GM23248 (cell line): ENCODE results near the gene SLC25A48. TPM values are rescaled to one million over a fixed set of nuclear protein-coding genes. Genes with fewer than 3 reads are reported as not detected.
"Not testable (repeated sequence)": the region's sequence is repeated elsewhere in the genome, so short reads cannot be mapped to it uniquely, and the experiment has no call there.

ENCODE experiments used
- DNase-seq: peaks from one replicate; pipeline ENCODE4 v3.0.0-alpha.2; 2015
- H2AFZ ChIP-seq: fragments of 200-600 bp; sonication (generic); 2 replicates; pipeline ENCODE4 v1.6.1; 2016; ENCODE audit warnings: antibody characterized with exemption
- H3F3A ChIP-seq: fragments of 200-600 bp; sonication (generic); 2 replicates; pipeline ENCODE4 v1.6.1; 2016; ENCODE audit warnings: mild to moderate bottlenecking, antibody characterized with exemption, mixed run types; ENCODE audit not compliant: insufficient read depth
- H3K27ac ChIP-seq: fragments of 200-600 bp; sonication (generic); 2 replicates; pipeline ENCODE4 v1.5.1; 2016; ENCODE audit warnings: mild to moderate bottlenecking
- H3K27me3 ChIP-seq: fragments of 200-600 bp; sonication (generic); replicated peaks from 2 replicates; pipeline ENCODE4 v1.6.1; 2016; ENCODE audit warnings: mild to moderate bottlenecking; ENCODE audit not compliant: insufficient read depth
- H3K36me3 ChIP-seq: fragments of 200-600 bp; sonication (generic); 2 replicates; pipeline ENCODE4 v1.6.1; 2016; ENCODE audit warnings: low read depth, mild to moderate bottlenecking
- H3K4me1 ChIP-seq: fragments of 200-600 bp; sonication (generic); 2 replicates; pipeline ENCODE4 v1.6.1; 2016; ENCODE audit warnings: mild to moderate bottlenecking; ENCODE audit not compliant: insufficient read depth
- H3K4me2 ChIP-seq: fragments of 200-600 bp; sonication (generic); one replicate; pipeline ENCODE4 v1.6.1; 2016; ENCODE audit warnings: mild to moderate bottlenecking; ENCODE audit not compliant: unreplicated experiment
- H3K4me3 ChIP-seq: fragments of 200-600 bp; sonication (generic); 2 replicates; pipeline ENCODE4 v1.5.1; 2016; ENCODE audit warnings: mild to moderate bottlenecking
- H3K79me2 ChIP-seq: fragments of 200-600 bp; sonication (generic); 2 replicates; pipeline ENCODE4 v1.6.1; 2016; ENCODE audit warnings: mild to moderate bottlenecking; ENCODE audit not compliant: insufficient read depth
- H3K9ac ChIP-seq: fragments of 200-600 bp; sonication (generic); 2 replicates; pipeline ENCODE4 v1.6.1; 2016; ENCODE audit warnings: mild to moderate bottlenecking
- H3K9me2 ChIP-seq: fragments of 200-600 bp; sonication (generic); 2 replicates; pipeline ENCODE4 v1.6.1; 2016; ENCODE audit warnings: mixed run types, mild to moderate bottlenecking, moderate library complexity; ENCODE audit not compliant: insufficient read depth
- H3K9me3 ChIP-seq: fragments of 200-600 bp; sonication (generic); one replicate; pipeline ENCODE4 v1.6.1; 2017; ENCODE audit warnings: low read depth
- H4K20me1 ChIP-seq: fragments of 200-600 bp; sonication (generic); 2 replicates; pipeline ENCODE4 v1.6.0; 2016; ENCODE audit not compliant: insufficient read depth
- EZH2 ChIP-seq: fragments of 200-600 bp; sonication (generic); IDR thresholded peaks from 2 replicates; pipeline ENCODE4 v1.6.1; 2018; ENCODE audit warnings: antibody characterized with exemption, mild to moderate bottlenecking; ENCODE audit not compliant: insufficient read depth, poor library complexity, severe bottlenecking
- EZH2phosphoT487 ChIP-seq: fragments of 200-600 bp; sonication (generic); IDR thresholded peaks from 2 replicates; pipeline ENCODE4 v1.6.1; 2018; ENCODE audit warnings: antibody characterized with exemption, moderate library complexity, mild to moderate bottlenecking, low read depth; ENCODE audit not compliant: insufficient read depth
- WGBS, 2 experiments: methylation state at CpG; one replicate each; pipeline ENCODE4 v1.1.6; 2015 to 2017; ENCODE audit warnings: low lambda C conversion rate in 2 of 2, low coverage in 1 of 2; ENCODE audit errors: missing lambda C conversion rate in 2 of 2; 5-methylcytosine and 5-hydroxymethylcytosine counted together
- in situ Hi-C: fragments of 300-500 bp; cut with MboI; formaldehyde crosslinking; loops from 2 replicates; pipeline ENCODE4 v1.15.0; 2020
- polyA plus RNA-seq: library from polyadenylated mRNA; unstranded; fragments of >200 nt; fragmentation: Nextera tagmentation; extraction: Ambion mirVana; gene quantifications from 2 replicates; pipeline ENCODE4 v1.2.1, GENCODE V29; 2016
- total RNA-seq: library from RNA; depleted of rRNA; stranded (reverse); fragments of >200 nt; shearing (Covaris generic); gene quantifications from 2 replicates; pipeline ENCODE4 v1.2.3, GENCODE V29; 2014

Gene SLC25A48
- total and polyA plus RNA-seq, 2 experiments from 2014 or later = not detected

DNA sequence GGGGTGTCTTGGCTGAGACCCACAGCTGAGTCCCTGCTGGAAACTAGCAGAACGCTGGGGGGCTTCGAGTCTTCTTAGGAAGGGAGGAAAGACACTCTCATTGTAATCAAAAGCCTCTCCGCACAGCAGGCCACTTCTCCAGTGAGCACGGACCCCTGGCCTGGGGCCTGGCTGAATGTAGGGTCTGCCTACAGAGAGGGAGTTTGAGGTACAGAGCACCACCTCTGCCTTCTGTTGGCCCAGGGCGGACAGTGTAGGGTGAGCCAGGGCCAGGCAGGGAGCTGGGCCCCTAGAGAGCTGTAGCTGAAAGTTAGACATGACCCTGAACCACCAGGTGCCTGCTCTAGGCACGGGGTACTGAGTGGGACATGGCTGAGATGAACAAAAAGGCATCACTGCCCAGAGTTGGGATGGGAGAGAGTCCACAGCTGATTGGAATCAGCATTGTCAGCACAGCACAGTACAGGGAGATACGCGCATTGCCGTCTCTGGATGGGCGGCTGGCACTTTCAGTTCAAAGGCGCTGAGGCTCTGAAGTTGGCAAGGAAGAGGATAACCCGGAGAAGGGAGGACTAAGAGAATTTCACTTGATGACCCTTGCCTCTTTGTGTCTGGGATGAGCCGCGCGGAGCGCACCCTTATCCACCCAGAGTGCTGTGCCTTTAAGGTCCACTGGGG lies 363 bp upstream of the SLC25A48 start:
- TF ChIP-seq EZH2 (no peak), EZH2phosphoT487 (no peak)
- Histone ChIP-seq H4K20me1 (no peaks in the 10 kb centered on the region), H3K27me3 (peaks cover 58% of the 10 kb centered on the region), H3K4me3 (peak overlapping the region; percentile 65), H3K79me2 (no peaks in the 10 kb centered on the region), H3K36me3 (no peaks in the 10 kb centered on the region), H3K9me2 (no peaks in the 10 kb centered on the region), H3K4me1 (no peaks in the 10 kb centered on the region), H3K9ac (no peak overlapping the region), H3K9me3 (no peaks in the 10 kb centered on the region), H2AFZ (peak overlapping the region; percentile 68), H3K27ac (no peak overlapping the region), H3K4me2 (peak overlapping the region; percentile 76), H3F3A (no peaks in the 10 kb centered on the region)
- 26 to 30% methylated on average over 16 of the region's 16 CpGs for WGBS, 2 experiments
- DNase-seq = no peak
- in situ Hi-C loops = loop anchor here (5.0 kb wide), 1 partner anchor 277 kb away; no protein-coding TSS in a partner anchor

GRCh38 chr5:135835766-135836165 lies 1.3 kb downstream of the SLC25A48 start:
- H4K20me1 ChIP-seq = no peaks in the 10 kb centered on the region
- no peaks in the 10 kb centered on the region for H3K36me3 ChIP-seq
- no peaks in the 10 kb centered on the region for H3K79me2 ChIP-seq
- TF ChIP-seq EZH2 (no peak), EZH2phosphoT487 (no peak)
- in situ Hi-C loops = no loop called here
- no peaks in the 10 kb centered on the region for H3K9me2 ChIP-seq
- H3K4me2 ChIP-seq = no peak overlapping the region
- 69 to 72% methylated on average over 7 of the region's 7 CpGs for WGBS, 2 experiments
- H3K27ac ChIP-seq = no peak overlapping the region
- no peak for DNase-seq
- H3K4me3 ChIP-seq = no peak overlapping the region
- peaks cover 56% of the 10 kb centered on the region for H3K27me3 ChIP-seq
- H3K9me3 ChIP-seq = no peaks in the 10 kb centered on the region
- no peaks in the 10 kb centered on the region for H3K4me1 ChIP-seq
- H3K9ac ChIP-seq = no peak overlapping the region
- H2AFZ ChIP-seq = no peak overlapping the region
- no peaks in the 10 kb centered on the region for H3F3A ChIP-seq

DNA sequence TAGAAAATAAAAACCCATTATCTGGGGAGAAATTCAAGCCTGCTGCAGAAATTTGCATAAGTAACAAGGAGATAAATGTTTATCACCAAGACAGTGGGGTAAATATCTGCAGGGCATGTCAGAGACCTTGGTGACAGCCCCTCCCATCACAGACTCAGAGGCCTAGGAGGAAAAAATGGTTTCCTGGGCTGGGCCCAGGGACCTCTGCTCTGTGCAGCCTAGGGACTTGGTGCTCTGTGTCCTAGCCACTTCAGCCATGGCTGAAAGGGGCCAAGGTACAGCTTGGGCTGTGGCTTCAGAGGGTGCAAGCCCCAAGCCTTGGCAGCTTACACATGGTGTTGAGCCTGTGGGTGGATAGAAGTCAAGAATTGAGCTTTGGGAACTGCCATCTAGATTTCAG lies 3.9 kb downstream of the SLC25A48 start:
- H3K9ac ChIP-seq, H3K4me1 ChIP-seq, H3K4me3 ChIP-seq, H4K20me1 ChIP-seq, H3K79me2 ChIP-seq, H3K9me2 ChIP-seq, H3F3A ChIP-seq, DNase-seq, H3K9me3 ChIP-seq, in situ Hi-C loops, H3K4me2 ChIP-seq, H2AFZ ChIP-seq, H3K27ac ChIP-seq, H3K36me3 ChIP-seq: not testable (repeated sequence)
- H3K27me3 ChIP-seq = peaks cover 52% of the 10 kb centered on the region

- H3K4me3 ChIP-seq = no peak overlapping the region
- no peaks in the 10 kb centered on the region for H3K79me2 ChIP-seq
- H3K9ac ChIP-seq = no peak overlapping the region
- H3K9me2 ChIP-seq = no peaks in the 10 kb centered on the region
- TF ChIP-seq EZH2 (no peak), EZH2phosphoT487 (no peak)
- no peak overlapping the region for H2AFZ ChIP-seq
- no peaks in the 10 kb centered on the region for H3K9me3 ChIP-seq
- peaks cover 52% of the 10 kb centered on the region for H3K27me3 ChIP-seq
- H3K27ac ChIP-seq = no peak overlapping the region
- H3K4me2 ChIP-seq = no peak overlapping the region
- H4K20me1 ChIP-seq = no peaks in the 10 kb centered on the region
- no peaks in the 10 kb centered on the region for H3K36me3 ChIP-seq
- H3K4me1 ChIP-seq = no peaks in the 10 kb centered on the region
- WGBS, 2 experiments = 47% methylated on average over 4 of the region's 4 CpGs
- no peak for DNase-seq
- in situ Hi-C loops = no loop called here
- H3F3A ChIP-seq = no peaks in the 10 kb centered on the region
Observed at GRCh38 chr5:135839566-135839965, 5.1 kb downstream of the SLC25A48 start.

- 2 to 4% methylated on average over 4 of the region's 4 CpGs for WGBS, 2 experiments
- H3F3A ChIP-seq = no peaks in the 10 kb centered on the region
- H3K9ac ChIP-seq = no peak overlapping the region
- H3K27me3 ChIP-seq = peaks cover 46% of the 10 kb centered on the region
- H3K36me3 ChIP-seq = no peaks in the 10 kb centered on the region
- no peak overlapping the region for H3K4me3 ChIP-seq
- no peaks in the 10 kb centered on the region for H3K9me3 ChIP-seq
- no peaks in the 10 kb centered on the region for H4K20me1 ChIP-seq
- no peak overlapping the region for H3K27ac ChIP-seq
- TF ChIP-seq EZH2phosphoT487 = no peak
- TF ChIP-seq EZH2 = no peak
- no peak overlapping the region for H2AFZ ChIP-seq
- H3K4me2 ChIP-seq = no peak overlapping the region
- no peaks in the 10 kb centered on the region for H3K4me1 ChIP-seq
- in situ Hi-C loops = no loop called here
- H3K9me2 ChIP-seq = no peaks in the 10 kb centered on the region
- H3K79me2 ChIP-seq = no peaks in the 10 kb centered on the region
- DNase-seq = no peak
Observed at GRCh38 chr5:135840959-135841358, 6.5 kb downstream of the SLC25A48 start.
